Astrocyte of the spinal cord (primary cell): Measurements from ENCODE around the gene EEF2.
"Not testable (repeated sequence)": the region's sequence is repeated elsewhere in the genome, so short reads cannot be mapped to it uniquely, and the experiment has no call there.

Source experiments
- DNase-seq: peaks from one replicate; pipeline ENCODE4 v3.0.0; 2011; ENCODE audit warnings: low read depth, low spot score
- H3K4me3 ChIP-seq: 2 replicates; pipeline ENCODE4 v1.5.1; 2011; ENCODE audit warnings: low read depth, mild to moderate bottlenecking, low read length, moderate library complexity
- in situ Hi-C: cut with HindIII; loops from 2 replicates; pipeline ENCODE4 v1.10.0; 2017; ENCODE audit warnings: low sequenced_read_pairs
- TF ChIP-seq, protein P1 (sequence below): IDR thresholded peaks from 2 replicates; pipeline ENCODE4 v1.5.1; 2012; ENCODE audit warnings: low read depth, mild to moderate bottlenecking, low read length, inconsistent platforms

The EEF2 gene

DNA sequence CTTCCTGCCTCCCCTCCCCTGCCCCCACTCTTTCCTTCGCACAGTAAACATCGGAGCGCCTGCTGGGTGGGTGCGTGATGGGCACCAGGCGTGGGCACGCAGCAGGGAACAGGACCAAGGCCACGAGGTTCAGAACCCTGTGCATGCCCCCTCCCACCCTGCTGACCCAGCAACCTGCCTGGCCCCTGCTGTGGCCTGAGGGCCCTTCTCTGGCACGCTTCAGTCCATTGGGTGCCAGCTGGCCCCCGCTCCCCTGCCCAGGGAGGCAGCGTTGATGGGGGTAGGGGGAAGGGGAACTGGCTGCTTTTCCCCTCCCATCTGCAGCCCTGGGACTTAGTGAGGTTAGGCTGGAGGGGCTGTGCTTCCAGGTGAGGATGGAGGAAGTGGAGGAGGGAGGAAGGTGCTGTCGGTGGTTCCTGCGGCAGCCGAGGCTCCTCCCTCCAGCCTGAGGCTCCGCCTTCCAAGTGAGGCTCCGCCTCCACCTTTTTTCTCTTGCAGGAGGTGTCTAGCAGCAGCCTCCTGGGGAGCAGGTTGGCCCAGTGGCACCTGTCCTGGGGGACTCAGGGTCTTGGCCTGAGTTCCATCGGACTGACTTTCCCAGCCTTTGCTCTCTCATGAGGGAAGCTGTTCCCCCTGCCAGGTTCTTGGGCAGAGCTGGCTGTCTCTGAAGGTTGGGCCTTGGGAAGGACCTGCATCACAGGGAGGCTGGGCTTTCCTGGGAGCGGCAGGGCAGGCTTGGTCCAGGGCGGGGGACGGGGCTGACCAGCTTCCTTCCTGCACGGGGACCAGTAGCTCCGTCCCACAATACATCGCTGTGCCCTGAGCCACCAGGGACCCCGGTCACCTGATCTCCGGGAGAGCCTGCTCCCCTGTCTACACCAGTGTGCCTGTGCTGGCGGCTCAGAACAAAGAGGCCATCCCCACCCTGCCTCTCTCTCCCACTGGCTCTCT, 29.6 kb upstream of the EEF2 start:
- in situ Hi-C loops: no loop called here
- DNase-seq: no peak
- TF ChIP-seq, protein P1, sequence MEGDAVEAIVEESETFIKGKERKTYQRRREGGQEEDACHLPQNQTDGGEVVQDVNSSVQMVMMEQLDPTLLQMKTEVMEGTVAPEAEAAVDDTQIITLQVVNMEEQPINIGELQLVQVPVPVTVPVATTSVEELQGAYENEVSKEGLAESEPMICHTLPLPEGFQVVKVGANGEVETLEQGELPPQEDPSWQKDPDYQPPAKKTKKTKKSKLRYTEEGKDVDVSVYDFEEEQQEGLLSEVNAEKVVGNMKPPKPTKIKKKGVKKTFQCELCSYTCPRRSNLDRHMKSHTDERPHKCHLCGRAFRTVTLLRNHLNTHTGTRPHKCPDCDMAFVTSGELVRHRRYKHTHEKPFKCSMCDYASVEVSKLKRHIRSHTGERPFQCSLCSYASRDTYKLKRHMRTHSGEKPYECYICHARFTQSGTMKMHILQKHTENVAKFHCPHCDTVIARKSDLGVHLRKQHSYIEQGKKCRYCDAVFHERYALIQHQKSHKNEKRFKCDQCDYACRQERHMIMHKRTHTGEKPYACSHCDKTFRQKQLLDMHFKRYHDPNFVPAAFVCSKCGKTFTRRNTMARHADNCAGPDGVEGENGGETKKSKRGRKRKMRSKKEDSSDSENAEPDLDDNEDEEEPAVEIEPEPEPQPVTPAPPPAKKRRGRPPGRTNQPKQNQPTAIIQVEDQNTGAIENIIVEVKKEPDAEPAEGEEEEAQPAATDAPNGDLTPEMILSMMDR: no peak
- H3K4me3 ChIP-seq: no peak overlapping the region

- no peak overlapping the region for H3K4me3 ChIP-seq
These were observed 28.8 kb upstream of the EEF2 start for GRCh38 chr19:4013886-4014540.

DNA sequence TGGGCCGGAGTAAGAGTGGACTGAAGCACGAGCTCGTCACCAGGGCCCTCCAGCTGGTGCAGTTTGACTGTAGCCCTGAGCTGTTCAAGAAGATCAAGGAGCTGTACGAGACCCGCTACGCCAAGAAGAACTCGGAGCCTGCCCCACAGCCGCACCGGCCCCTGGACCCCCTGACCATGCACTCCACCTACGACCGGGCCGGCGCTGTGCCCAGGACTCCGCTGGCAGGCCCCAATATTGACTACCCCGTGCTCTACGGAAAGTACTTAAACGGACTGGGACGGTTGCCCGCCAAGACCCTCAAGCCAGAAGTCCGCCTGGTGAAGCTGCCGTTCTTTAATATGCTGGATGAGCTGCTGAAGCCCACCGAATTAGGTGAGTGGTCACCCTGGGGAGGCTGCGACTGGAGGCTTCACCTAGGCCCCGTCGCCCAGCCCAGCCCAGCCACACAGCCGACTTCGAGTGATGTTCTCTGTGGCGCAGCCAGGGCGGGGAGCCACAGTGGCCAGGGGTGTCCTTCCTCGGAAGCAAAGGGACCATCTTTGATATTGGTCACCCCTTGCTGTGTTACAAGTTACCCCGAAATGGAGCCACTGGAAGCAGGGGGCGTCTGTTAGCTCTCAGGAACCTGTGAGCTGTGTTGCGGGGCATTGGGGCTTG, 27.8 kb upstream of the EEF2 start:
- TF ChIP-seq, protein P1: no peak
- DNase-seq: no peak
- H3K4me3 ChIP-seq: no peak overlapping the region
- in situ Hi-C loops: no loop called here

More at GRCh38 chr19:4013886-4014540, 28.8 kb upstream of the EEF2 start:
- no peak for DNase-seq
- TF ChIP-seq, protein P1: no peak
- in situ Hi-C loops: no loop called here

- TF ChIP-seq, protein P1: no peak
- in situ Hi-C loops: no loop called here
- DNase-seq: no peak
- H3K4me3 ChIP-seq: no peak overlapping the region
These were observed 27.1 kb upstream of the EEF2 start for GRCh38 chr19:4012092-4012974.

DNA sequence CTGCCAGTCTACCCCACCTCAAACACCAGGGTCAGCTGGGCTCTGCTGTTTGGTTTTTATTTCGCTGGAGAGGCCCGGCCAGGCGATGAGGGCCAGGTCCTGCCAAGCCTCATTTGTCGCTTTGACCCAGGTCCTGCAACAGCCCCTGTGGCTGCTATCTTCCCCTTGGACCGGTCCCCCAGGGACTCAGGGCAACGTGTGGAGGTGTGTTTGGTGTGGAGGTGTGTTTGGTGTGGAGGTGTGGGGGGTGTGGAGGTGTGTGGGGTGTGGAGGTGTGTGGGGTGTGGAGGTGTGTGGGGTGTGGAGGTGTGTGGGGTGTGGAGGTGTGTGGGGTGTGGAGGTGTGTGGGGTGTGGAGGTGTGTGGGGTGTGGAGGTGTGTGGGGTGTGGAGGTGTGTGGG, 26.2 kb upstream of the EEF2 start:
- H3K4me3 ChIP-seq, in situ Hi-C loops, DNase-seq: not testable (repeated sequence)

GRCh38 chr19:4010808-4011110, 25.5 kb upstream of the EEF2 start:
- in situ Hi-C loops: no loop called here
- H3K4me3 ChIP-seq: no peak overlapping the region
- no peak for DNase-seq
- TF ChIP-seq, protein P1: no peak
